Measurements from ENCODE around the gene UNC93B1. TPM values are rescaled to one million over a fixed set of nuclear protein-coding genes. Genes with fewer than 3 reads are reported as not detected.

Gene UNC93B1
- total RNA-seq, 8 experiments from 2014 or later, result 2.1 to 17.3 (median 6.3) TPM

DNA sequence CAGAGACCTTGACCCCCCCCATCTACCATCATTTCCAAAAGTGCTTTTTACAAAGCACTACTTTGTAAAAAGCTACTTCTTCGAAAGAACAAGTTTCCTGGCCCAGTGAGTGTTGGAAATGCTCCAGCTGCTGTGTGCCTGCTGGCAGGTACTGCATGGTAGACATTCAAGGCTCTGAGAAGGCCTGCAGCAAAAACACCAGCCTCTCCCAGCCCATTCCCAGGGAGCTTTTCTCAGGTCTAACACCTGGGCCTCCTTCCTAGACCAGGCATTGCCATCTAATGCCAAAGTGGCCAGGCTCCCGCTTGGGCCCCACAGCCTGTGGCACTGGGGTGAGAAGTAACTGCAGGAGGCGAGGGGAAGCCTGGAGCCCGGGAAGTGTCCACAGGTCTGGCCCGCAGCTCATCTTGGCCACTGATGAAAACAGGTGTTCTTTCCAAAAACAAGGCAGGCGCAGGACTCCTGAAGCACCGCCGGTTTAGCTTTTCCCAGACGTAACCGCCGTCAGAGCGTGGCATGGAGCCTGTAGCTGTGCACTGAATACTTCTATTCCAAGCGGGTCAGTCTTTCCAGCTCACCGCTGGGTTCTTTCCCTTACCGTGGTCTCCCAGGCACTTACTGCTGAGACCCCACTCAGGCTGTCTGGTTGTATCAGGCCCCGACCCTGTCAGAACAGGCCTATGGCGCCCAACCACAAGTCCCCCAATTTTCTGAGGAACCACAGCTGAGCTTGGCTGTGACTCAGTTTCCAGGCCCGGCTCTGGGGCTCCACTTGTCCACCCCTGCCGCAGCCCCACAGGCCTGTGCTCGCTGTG lies 33.7 kb upstream of the UNC93B1 start:
- 67 to 92% (median 80%) methylated on average over 1 to 11 of the region's 20 CpGs; no CpG with 5 or more reads in 5 of the 10 experiments for WGBS, 10 experiments
- in situ Hi-C loops (cut with MboI; ENCODE audit: low pct_unique_long_range_greater_than_20kb in 2 of 9, low sequenced_read_pairs in 9 of 9, unreplicated experiment in 9 of 9), result no loop called here
- ATAC-seq (replicated peaks in 6 of 8), result no peak

GRCh38 chr11:68036717-68037239 lies 32.9 kb upstream of the UNC93B1 start:
- H3K4me3 ChIP-seq, result no peak overlapping the region
- ATAC-seq (replicated peaks in 6 of 8), result no peak
- in situ Hi-C loops (cut with MboI; ENCODE audit: low pct_unique_long_range_greater_than_20kb in 2 of 9, low sequenced_read_pairs in 9 of 9, unreplicated experiment in 9 of 9), result no loop called here
- WGBS, 10 experiments, result 62 to 95% (median 78%) methylated on average over 2 to 7 of the region's 14 CpGs; no CpG with 5 or more reads in 6 of the 10 experiments
- H3K27ac ChIP-seq, result no peak overlapping the region
- H3K4me1 ChIP-seq (replicated peaks in 1 of 2), result peaks cover 4 to 21% of the 10 kb centered on the region in 2 donors

More for the DNA sequence above, 33.7 kb upstream of the UNC93B1 start:
- Histone ChIP-seq H3K4me3 (no peak overlapping the region), H3K4me1 (replicated peaks in 1 of 2) (peaks cover 5 to 20% of the 10 kb centered on the region in 2 donors), H3K27ac (no peak overlapping the region)

GRCh38 chr11:68036141-68036716 lies 32.3 kb upstream of the UNC93B1 start:
- H3K27ac ChIP-seq, result no peak overlapping the region
- 50 to 100% (median 94%) methylated on average over 2 to 10 of the region's 27 CpGs; no CpG with 5 or more reads in 7 of the 10 experiments for WGBS, 10 experiments
- H3K4me3 ChIP-seq, result no peak overlapping the region
- in situ Hi-C loops (cut with MboI; ENCODE audit: low pct_unique_long_range_greater_than_20kb in 2 of 9, low sequenced_read_pairs in 9 of 9, unreplicated experiment in 9 of 9), result no loop called here
- H3K4me1 ChIP-seq (replicated peaks in 1 of 2), result peaks cover 9 to 26% of the 10 kb centered on the region in 2 donors
- no peak for ATAC-seq (replicated peaks in 6 of 8)

DNA sequence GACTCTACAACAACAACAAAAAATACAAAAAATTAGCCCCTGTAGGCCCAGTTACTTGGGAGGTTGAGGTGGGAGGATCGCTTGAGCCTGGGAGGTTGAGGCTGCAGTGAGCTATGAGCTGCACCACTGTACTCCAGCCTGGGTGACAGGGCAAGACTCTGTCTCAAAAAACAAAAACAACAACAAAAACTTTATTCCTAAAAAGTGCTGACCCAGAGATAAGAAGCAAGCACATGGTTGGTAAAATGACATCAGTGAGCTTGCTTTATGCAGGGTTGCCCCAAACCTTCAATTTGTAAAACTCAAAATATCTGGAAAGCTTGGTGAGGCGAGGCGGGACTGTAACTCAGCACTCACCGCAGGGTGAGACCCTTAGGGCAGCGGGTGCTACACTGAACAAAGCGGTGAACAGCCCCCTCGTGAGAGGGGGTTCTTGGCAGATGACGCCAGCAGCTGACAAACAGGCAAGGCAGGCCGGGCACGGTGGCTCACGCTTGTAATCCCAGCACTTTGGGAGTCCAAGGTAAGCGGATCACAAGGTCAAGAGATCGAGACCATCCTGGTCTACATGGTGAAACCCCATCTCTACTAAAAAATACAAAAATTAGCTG lies 31.5 kb upstream of the UNC93B1 start:
- 60 to 100% (median 88%) methylated on average over 1 to 9 of the region's 13 CpGs; no CpG with 5 or more reads in 1 of the 10 experiments for WGBS, 10 experiments
- in situ Hi-C loops (cut with MboI; ENCODE audit: low pct_unique_long_range_greater_than_20kb in 2 of 9, low sequenced_read_pairs in 9 of 9, unreplicated experiment in 9 of 9), result no loop called here
- no peak for ATAC-seq (replicated peaks in 6 of 8)
- Histone ChIP-seq H3K4me3 (no peak overlapping the region), H3K27ac (no peak overlapping the region), H3K4me1 (replicated peaks in 1 of 2) (peaks cover 9 to 24% of the 10 kb centered on the region in 2 donors)

GRCh38 chr11:68033708-68034045 lies 29.8 kb upstream of the UNC93B1 start:
- Histone ChIP-seq H3K27ac (no peak overlapping the region), H3K4me3 (no peak overlapping the region), H3K4me1 (replicated peaks in 1 of 2) (peaks cover 18 to 26% of the 10 kb centered on the region in 2 donors)
- in situ Hi-C loops (cut with MboI; ENCODE audit: low pct_unique_long_range_greater_than_20kb in 2 of 9, low sequenced_read_pairs in 9 of 9, unreplicated experiment in 9 of 9), result no loop called here
- WGBS, 10 experiments, result 67 to 100% (median 82%) methylated on average over 1 to 5 of the region's 12 CpGs; no CpG with 5 or more reads in 4 of the 10 experiments
- no peak for ATAC-seq (replicated peaks in 6 of 8)

DNA sequence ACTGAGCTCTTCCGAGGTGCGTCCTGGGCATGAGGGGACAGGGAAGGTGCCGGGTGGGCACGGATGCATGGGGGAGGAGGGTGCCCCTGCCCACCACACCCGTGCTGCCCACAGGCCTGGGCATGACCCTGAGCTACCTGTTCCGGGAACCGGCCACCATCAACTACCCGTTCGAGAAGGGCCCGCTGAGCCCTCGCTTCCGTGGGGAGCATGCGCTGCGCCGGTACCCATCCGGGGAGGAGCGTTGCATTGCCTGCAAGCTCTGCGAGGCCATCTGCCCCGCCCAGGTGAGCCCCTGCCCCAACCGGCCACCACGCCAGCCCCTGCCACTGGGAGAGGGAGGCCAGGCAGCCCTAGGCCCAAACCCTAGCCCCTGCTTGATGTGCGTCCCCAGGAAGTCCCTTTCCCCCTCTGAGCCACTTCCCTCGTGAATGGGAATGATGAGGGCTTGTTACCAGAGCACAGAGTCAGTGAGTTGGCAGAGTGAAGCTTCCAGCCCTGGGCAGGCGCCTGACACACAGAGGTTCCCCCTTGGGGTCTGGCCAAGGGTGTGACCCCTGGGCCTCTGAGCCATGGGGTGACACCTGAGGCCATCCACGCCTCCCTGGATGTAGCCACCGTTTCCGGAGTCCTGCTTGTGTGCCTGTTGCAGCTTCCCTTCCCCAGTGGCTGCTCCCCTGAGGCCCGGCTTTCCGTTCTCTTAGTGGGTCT lies 29.3 kb upstream of the UNC93B1 start:
- in situ Hi-C loops (cut with MboI; ENCODE audit: low pct_unique_long_range_greater_than_20kb in 2 of 9, low sequenced_read_pairs in 9 of 9, unreplicated experiment in 9 of 9), result no loop called here
- Histone ChIP-seq H3K4me1 (replicated peaks in 1 of 2) (peaks cover 17 to 22% of the 10 kb centered on the region in 2 donors), H3K4me3 (no peak overlapping the region), H3K27ac (no peak overlapping the region)
- no peak for ATAC-seq (replicated peaks in 6 of 8)
- 60 to 100% (median 100%) methylated on average over 1 to 2 of the region's 29 CpGs; no CpG with 5 or more reads in 6 of the 10 experiments for WGBS, 10 experiments

DNA sequence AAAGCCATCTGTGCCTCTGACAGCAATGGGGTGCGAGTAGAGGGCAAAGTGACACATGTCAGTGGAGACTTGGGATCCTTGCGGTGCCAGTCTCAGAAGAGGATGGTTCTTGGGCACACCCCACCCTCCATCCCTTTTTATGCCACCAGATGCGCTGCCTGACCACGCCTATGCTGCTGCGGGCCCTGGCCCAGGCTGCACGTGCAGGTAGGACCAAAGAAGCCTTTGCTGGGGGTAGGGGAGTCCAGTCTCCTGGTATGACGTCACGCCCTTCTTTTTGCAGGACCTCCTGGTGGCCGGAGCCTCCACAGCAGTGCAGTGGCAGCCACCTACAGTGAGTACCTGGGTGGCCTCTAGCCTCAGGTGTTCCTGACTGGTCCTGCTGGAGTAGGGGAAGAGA lies 28.1 kb upstream of the UNC93B1 start:
- no peak for ATAC-seq (replicated peaks in 6 of 8)
- in situ Hi-C loops (cut with MboI; ENCODE audit: low pct_unique_long_range_greater_than_20kb in 2 of 9, low sequenced_read_pairs in 9 of 9, unreplicated experiment in 9 of 9), result no loop called here
- peak overlapping the region in 1 of 5 donors; percentile 99 for H3K4me3 ChIP-seq
- WGBS, 10 experiments, result 67 to 100% (median 88%) methylated on average over 1 to 7 of the region's 9 CpGs; no CpG with 5 or more reads in 4 of the 10 experiments
- H3K4me1 ChIP-seq (replicated peaks in 1 of 2), result peaks cover 14 to 19% of the 10 kb centered on the region in 2 donors
- H3K27ac ChIP-seq, result no peak overlapping the region

- 0 to 57% (median 0%) methylated on average over 1 to 6 of the region's 10 CpGs; no CpG with 5 or more reads in 5 of the 10 experiments for WGBS, 10 experiments
- peak in 2 of 8 experiments; percentile 7 to 10 for ATAC-seq (replicated peaks in 6 of 8)
- in situ Hi-C loops (cut with MboI; ENCODE audit: low pct_unique_long_range_greater_than_20kb in 2 of 9, low sequenced_read_pairs in 9 of 9, unreplicated experiment in 9 of 9), result no loop called here
- Histone ChIP-seq H3K4me3 (peak overlapping the region; percentile 85 to 99 (median 95)), H3K27ac (peak overlapping the region; percentile 94 to 96), H3K4me1 (replicated peaks in 1 of 2) (peaks cover 14 to 19% of the 10 kb centered on the region in 2 donors)
Measured at GRCh38 chr11:68031144-68031464, 27.2 kb upstream of the UNC93B1 start.

- peak; percentile 89 to 97 (median 95) for ATAC-seq (replicated peaks in 6 of 8)
- peaks cover 14 to 19% of the 10 kb centered on the region in 2 donors for H3K4me1 ChIP-seq (replicated peaks in 1 of 2)
- WGBS, 10 experiments, result 0 to 10% (median 1%) methylated on average over 2 to 10 of the region's 56 CpGs; no CpG with 5 or more reads in 4 of the 10 experiments
- in situ Hi-C loops (cut with MboI; ENCODE audit: low pct_unique_long_range_greater_than_20kb in 2 of 9, low sequenced_read_pairs in 9 of 9, unreplicated experiment in 9 of 9), result no loop called here
- H3K27ac ChIP-seq, result peak within 1 kb of the TSS; percentile 94 to 96
- peak within 1 kb of the TSS; percentile 85 to 99 (median 95) for H3K4me3 ChIP-seq
Measured at GRCh38 chr11:68030318-68031143, 26.6 kb upstream of the UNC93B1 start, which contains the start of gene NDUFS8. NDUFS8 (plus strand) TSS chr11:68030681; CDS start chr11:68032152, 1,471 bp downstream.

- no peak for ATAC-seq (replicated peaks in 6 of 8)
- Histone ChIP-seq H3K27ac (no peak overlapping the region), H3K4me3 (peak overlapping the region in 3 of 5 donors; percentile 60 to 95 (median 85)), H3K4me1 (replicated peaks in 1 of 2) (peaks cover 14 to 19% of the 10 kb centered on the region in 2 donors)
- in situ Hi-C loops (cut with MboI; ENCODE audit: low pct_unique_long_range_greater_than_20kb in 2 of 9, low sequenced_read_pairs in 9 of 9, unreplicated experiment in 9 of 9), result no loop called here
- WGBS, 10 experiments, result 38 to 100% (median 85%) methylated on average over 1 to 6 of the region's 12 CpGs; no CpG with 5 or more reads in 3 of the 10 experiments
Measured at GRCh38 chr11:68028802-68029545, 25.1 kb upstream of the UNC93B1 start.

- Histone ChIP-seq H3K27ac (no peak overlapping the region), H3K4me1 (replicated peaks in 1 of 2) (peaks cover 14 to 19% of the 10 kb centered on the region in 2 donors), H3K4me3 (no peak overlapping the region)
- in situ Hi-C loops (cut with MboI; ENCODE audit: low pct_unique_long_range_greater_than_20kb in 2 of 9, low sequenced_read_pairs in 9 of 9, unreplicated experiment in 9 of 9), result no loop called here
- no peak for ATAC-seq (replicated peaks in 6 of 8)
- WGBS, 10 experiments, result 85 to 100% (median 98%) methylated on average over 1 to 17 of the region's 21 CpGs; no CpG with 5 or more reads in 5 of the 10 experiments
Measured at GRCh38 chr11:68027667-68028066, 23.8 kb upstream of the UNC93B1 start.
